ENCODE results near the gene SEC14L3.

DNA sequence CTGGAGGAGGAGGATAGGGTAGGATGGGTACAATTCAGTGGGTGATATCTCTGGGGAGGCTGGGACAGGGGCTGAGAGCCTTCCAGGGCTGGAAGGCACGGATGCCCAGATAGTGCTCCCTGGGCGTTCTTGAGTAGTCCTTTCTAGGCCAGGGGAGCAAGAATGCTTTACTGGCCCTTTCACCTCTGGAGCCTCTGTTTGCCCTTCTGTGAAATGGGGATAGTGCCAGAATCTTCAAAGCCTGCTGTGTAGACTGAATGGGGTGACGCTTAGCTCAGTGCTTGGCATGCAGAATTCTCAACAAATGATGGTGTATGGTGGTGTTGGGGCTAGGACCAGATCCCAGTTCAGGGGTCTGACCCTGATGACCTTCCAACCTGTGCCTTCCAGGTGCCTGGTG lies 38.6 kb downstream of the SEC14L3 start:
- TF ChIP-seq SP1 (IDR thresholded peaks at IDR 0.05): no peak
- TF ChIP-seq FOXM1 (IDR thresholded peaks at IDR 0.05; ENCODE audit: borderline replicate concordance): no peak
- TF ChIP-seq NFRKB (IDR thresholded peaks at IDR 0.05): no peak
- no peak for TF ChIP-seq FOXA1 (IDR thresholded peaks at IDR 0.05)
- no peak for TF ChIP-seq SUZ12 (IDR thresholded peaks at IDR 0.05)
- no peak for TF ChIP-seq TARDBP (IDR thresholded peaks at IDR 0.05)
- TF ChIP-seq PKNOX1 (IDR thresholded peaks at IDR 0.05): no peak
- TF ChIP-seq BHLHE40 (IDR thresholded peaks at IDR 0.05; ENCODE audit: borderline replicate concordance): no peak
- TF ChIP-seq ZNF384 (IDR thresholded peaks at IDR 0.05): no peak
- TF ChIP-seq L3MBTL2 (conservative IDR thresholded peaks at IDR 0.05): no peak
